MM.1S (cell line): ENCODE results near the gene CMIP.

Source experiments
- EZH2 ChIP-seq: fragments of 300-600 bp; sonication (generic); optimal IDR thresholded peaks from 2 replicates; pipeline ENCODE3; 2017; ENCODE audit warnings: low read depth, mild to moderate bottlenecking, antibody characterized with exemption, low read length, mixed read lengths
- EZH2phosphoT487 ChIP-seq: fragments of 300-600 bp; sonication (generic); IDR thresholded peaks from 2 replicates; pipeline ENCODE4 v1.6.1; 2018; ENCODE audit warnings: antibody characterized with exemption, low read length
- TF ChIP-seq, protein P1 (sequence below): fragments of 300-600 bp; sonication (generic); IDR thresholded peaks from 2 replicates; pipeline ENCODE4 v1.5.1; 2016; ENCODE audit warnings: antibody characterized with exemption, low read length, mixed read lengths

DNA sequence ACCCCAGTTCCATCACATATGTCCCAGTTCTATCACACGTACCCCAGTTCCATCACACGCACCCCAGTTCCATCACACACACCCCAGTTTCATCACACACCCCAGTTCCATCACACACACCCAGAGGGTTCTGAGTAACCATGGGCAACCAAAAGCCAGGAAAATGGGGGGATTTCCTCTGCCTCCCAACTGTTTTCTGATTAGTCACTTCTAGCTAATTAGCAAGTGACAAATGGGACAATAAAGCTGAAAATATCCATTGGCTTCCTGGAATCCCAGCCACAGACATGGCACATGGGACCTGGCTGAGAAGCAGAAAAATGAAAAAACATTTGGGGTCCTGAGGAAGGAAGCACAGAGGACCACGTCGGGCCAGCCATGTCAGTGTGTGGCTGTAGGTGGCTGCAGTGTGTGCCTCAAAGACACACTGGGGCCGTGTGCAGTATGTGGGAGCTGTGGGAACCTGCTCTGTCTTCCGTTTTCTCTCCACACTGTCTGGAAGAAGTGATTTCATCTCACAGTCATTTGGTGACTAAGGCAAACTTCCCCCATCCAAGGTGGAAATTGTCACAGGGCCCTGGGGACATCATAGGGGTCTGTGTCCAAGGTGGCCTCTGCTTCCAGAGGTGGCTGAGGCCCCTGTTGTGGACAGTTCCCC is 106.7 kb downstream of the CMIP start:
- TF ChIP-seq, protein P1, sequence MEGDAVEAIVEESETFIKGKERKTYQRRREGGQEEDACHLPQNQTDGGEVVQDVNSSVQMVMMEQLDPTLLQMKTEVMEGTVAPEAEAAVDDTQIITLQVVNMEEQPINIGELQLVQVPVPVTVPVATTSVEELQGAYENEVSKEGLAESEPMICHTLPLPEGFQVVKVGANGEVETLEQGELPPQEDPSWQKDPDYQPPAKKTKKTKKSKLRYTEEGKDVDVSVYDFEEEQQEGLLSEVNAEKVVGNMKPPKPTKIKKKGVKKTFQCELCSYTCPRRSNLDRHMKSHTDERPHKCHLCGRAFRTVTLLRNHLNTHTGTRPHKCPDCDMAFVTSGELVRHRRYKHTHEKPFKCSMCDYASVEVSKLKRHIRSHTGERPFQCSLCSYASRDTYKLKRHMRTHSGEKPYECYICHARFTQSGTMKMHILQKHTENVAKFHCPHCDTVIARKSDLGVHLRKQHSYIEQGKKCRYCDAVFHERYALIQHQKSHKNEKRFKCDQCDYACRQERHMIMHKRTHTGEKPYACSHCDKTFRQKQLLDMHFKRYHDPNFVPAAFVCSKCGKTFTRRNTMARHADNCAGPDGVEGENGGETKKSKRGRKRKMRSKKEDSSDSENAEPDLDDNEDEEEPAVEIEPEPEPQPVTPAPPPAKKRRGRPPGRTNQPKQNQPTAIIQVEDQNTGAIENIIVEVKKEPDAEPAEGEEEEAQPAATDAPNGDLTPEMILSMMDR = no peak
- TF ChIP-seq EZH2phosphoT487 (no peak), EZH2 (no peak)
